HG03135 (cell line): ENCODE results near the gene KLRC1.
"Not testable (repeated sequence)": the region's sequence is repeated elsewhere in the genome, so short reads cannot be mapped to it uniquely, and the experiment has no call there.

Experiments
- ATAC-seq: cut with Tn5 transposase; IDR thresholded peaks from one replicate; pipeline ENCODE4 v1.9.1; 2021; ENCODE audit warnings: mild to moderate bottlenecking, moderate library complexity; ENCODE audit not compliant: unreplicated experiment

The KLRC1 gene

GRCh38 chr12:10453156-10453555 lies at the start of gene KLRC1:
Gene KLRC1 (minus strand): TSS chr12:10453377. CDS start chr12:10451156, 2,221 bp downstream.
- no peak for ATAC-seq

GRCh38 chr12:10501030-10501429 lies 47.9 kb upstream of the KLRC1 start:
- no peak for ATAC-seq

- no peak for ATAC-seq
These were observed 44.9 kb upstream of the KLRC1 start for GRCh38 chr12:10498042-10498441.

- no peak for ATAC-seq
These were observed 44.4 kb upstream of the KLRC1 start for GRCh38 chr12:10497602-10498001.

GRCh38 chr12:10491766-10492165 lies 38.6 kb upstream of the KLRC1 start:
- no peak for ATAC-seq

- ATAC-seq: not testable (repeated sequence)
These were observed 34.2 kb upstream of the KLRC1 start for GRCh38 chr12:10487328-10487727.

- ATAC-seq: not testable (repeated sequence)
These were observed 28.7 kb upstream of the KLRC1 start for GRCh38 chr12:10481901-10482300.

- ATAC-seq: not testable (repeated sequence)
These were observed 19.6 kb upstream of the KLRC1 start for GRCh38 chr12:10472808-10473207.

GRCh38 chr12:10469701-10470100 lies 16.5 kb upstream of the KLRC1 start:
- ATAC-seq: no peak

GRCh38 chr12:10466311-10466710 lies 13.1 kb upstream of the KLRC1 start:
- no peak for ATAC-seq

GRCh38 chr12:10457760-10458159 lies 4.6 kb upstream of the KLRC1 start:
- ATAC-seq: no peak

- no peak for ATAC-seq
These were observed 3.7 kb upstream of the KLRC1 start for GRCh38 chr12:10456856-10457255.

- ATAC-seq: no peak
These were observed 2.6 kb upstream of the KLRC1 start for GRCh38 chr12:10455766-10456165.

GRCh38 chr12:10454531-10454930 lies 1.4 kb upstream of the KLRC1 start:
- no peak for ATAC-seq

- no peak for ATAC-seq
These were observed 4.9 kb downstream of the KLRC1 start for GRCh38 chr12:10448236-10448635.

- not testable (repeated sequence) for ATAC-seq
These were observed 7.1 kb downstream of the KLRC1 start for GRCh38 chr12:10446052-10446451.

- ATAC-seq: not testable (repeated sequence)
These were observed 12.0 kb downstream of the KLRC1 start for GRCh38 chr12:10441144-10441543.

- not testable (repeated sequence) for ATAC-seq
These were observed 13.4 kb downstream of the KLRC1 start for GRCh38 chr12:10439608-10440274.

GRCh38 chr12:10437601-10438000 lies 15.6 kb downstream of the KLRC1 start:
- ATAC-seq: not testable (repeated sequence)

- ATAC-seq: not testable (repeated sequence)
These were observed 17.4 kb downstream of the KLRC1 start, which contains the start of gene KLRC2 for GRCh38 chr12:10435816-10436215. Gene KLRC2 (minus strand): TSS chr12:10436010. CDS start chr12:10435986, 24 bp downstream.

- not testable (repeated sequence) for ATAC-seq
These were observed 22.6 kb downstream of the KLRC1 start for GRCh38 chr12:10430623-10431022.

- not testable (repeated sequence) for ATAC-seq
These were observed 27.2 kb downstream of the KLRC1 start for GRCh38 chr12:10425938-10426337.
